DMS114 treated with DMSO at 0.1 percent for 48 hours (cell line): ENCODE data around the gene CC2D1B.

ENCODE experiments used
- DNase-seq: peaks from one replicate; lab custom pipeline; 2025; ENCODE audit not compliant: unreplicated experiment; lab: John Stamatoyannopoulos, UW

CC2D1B gene

GRCh38 chr1:52305417-52306226 lies 60.4 kb downstream of the CC2D1B start:
- no peak for DNase-seq
